Germinal center (tissue), 1 donor: Measurements from ENCODE around the gene SLC11A1.

Experiments
- DNase-seq: peaks from one replicate; pipeline ENCODE4 v3.0.0; 2012; ENCODE audit warnings: mixed read lengths, low spot score

Gene SLC11A1

DNA sequence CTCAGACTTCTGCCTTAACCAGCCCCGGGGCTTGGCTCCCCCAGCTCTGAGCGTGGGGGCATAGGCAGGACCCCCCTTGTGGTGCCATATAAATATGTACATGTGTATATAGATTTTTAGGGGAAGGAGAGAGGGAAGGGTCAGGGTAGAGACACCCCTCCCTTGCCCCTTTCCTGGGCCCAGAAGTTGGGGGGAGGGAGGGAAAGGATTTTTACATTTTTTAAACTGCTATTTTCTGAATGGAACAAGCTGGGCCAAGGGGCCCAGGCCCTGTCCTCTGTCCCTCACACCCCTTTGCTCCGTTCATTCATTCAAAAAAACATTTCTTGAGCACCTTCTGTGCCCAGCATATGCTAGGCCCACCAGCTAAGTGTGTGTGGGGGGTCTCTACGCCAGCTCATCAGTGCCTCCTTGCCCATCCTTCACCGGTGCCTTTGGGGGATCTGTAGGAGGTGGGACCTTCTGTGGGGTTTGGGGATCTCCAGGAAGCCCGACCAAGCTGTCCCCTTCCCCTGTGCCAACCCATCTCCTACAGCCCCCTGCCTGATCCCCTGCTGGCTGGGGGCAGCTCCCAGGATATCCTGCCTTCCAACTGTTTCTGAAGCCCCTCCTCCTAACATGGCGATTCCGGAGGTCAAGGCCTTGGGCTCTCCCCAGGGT, 23.1 kb downstream of the SLC11A1 start:
- no peak for DNase-seq

DNA sequence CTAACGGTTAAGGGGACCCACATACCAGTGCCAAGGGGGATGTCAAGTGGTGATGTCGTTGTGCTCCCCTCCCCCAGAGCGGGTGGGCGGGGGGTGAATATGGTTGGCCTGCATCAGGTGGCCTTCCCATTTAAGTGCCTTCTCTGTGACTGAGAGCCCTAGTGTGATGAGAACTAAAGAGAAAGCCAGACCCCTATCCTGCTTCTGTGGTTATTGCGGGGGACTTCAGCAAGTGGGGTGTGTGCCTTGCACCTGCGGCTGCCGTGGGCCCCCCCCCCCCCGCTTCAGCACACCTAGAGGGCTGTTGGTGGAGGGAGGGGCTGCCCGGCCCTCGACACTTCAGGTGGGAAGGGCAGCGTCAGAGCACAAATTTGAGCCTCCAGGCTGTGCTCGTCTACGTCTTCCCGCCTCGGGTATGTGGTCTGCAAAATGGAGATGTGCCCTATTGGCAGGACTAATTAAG, 23.7 kb downstream of the SLC11A1 start:
- no peak for DNase-seq

DNA sequence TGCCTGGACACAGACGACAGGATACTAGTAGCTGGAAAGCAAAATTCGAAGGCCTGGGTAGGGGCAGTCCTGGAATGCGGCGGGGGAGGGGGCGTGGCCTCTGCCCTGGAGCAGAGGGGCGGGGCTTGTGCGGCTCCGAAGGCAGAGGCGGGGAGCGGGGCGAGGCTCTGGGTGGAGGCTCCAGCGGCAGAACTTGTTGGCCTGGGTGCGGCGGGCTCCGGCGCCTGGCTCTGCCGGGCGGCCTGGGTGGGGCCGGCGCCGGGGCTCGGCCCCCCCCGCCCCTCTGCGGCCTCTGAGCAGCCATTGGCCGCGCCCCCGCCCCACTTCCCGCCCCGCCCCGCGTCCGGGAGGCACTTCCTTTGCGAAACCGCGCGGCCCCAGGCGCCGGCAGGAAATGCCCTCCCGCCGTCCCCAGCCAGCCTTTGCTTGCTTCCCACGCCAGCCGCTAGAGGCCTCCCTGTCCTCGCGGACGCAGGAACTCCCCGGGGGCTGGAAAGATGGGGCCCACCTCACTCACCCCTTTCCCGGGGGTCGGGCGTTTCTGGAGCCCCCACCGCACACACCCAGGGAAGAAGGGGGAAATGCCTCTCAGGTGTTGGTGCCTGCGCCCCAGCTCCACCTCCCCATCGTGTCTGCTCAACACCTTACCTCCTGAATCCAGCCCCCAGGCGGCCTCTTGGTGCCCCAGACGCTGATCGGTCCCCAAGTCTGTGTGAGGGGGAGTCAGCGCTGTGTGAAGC, 24.3 kb downstream of the SLC11A1 start:
- peak; percentile 94 for DNase-seq

DNA sequence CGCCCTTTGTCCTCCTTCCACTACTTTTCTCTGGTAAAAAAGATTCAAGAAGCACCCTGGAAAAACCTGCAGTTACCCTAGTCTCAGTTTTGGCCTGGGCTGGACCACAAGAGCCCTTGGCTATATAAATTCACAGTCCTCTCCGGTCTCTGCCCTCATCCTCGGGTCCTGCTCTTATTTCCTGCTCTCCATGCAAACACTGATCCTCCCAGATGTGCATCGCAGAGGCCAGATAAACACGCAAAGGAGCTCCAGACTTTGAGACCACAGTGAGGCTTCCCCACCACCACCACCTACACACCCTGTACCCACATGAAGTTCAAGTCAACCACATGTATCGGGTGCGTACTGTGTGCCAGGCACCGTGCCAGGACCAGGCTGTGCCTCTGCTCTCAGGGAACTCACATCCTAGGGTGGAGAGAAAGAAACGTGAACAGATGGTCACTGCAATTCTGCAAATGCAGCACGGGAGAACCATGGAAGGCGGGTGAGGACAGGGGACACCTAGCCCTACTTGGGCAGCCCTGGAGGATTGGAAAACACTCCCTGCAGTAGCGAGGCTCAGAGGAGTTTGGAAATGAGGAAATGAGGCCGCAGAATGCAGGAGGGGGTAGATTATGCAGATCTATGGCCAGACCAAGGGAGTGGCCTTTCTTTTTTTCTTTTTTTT, 25.0 kb downstream of the SLC11A1 start:
- DNase-seq, result no peak

- DNase-seq, result no peak
These were observed 25.6 kb downstream of the SLC11A1 start for GRCh38 chr2:218407717-218408116.

GRCh38 chr2:218418321-218418716, 36.2 kb downstream of the SLC11A1 start:
- DNase-seq, result no peak

DNA sequence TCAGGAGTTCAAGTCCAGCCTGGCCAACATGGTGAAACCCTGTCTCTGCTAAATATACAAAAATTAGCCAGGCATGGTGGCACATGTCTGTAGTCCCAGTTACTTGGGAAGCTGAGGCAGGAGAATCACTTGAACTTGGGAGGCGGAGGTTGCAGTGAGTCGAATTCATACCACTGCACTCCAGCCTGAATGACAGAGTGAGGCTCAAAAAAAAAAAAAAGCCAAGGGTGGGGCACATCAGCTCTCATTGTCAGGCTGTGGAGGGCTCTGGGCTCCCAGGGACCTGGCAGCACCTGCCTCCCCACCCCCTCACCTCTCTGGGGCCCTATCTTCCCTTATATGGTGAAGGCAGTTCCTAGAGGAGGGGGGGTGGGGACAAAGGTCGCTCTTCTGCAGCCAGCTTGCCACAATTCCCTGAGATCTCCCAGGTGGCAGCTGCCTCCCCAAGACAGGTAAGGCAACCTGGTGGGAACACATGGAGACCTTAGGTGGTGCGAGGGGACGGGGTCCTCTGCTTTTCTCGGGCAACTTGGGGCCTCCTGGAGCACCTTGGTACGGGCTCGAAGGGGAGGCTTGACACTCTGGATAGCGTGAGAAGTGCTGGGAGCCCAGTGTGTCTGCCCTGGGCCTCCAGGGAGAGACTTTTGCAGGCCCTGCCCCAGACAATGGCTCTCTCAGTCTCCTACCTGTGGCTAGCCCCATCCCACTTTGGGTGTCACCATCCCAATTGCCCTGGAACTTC, 36.8 kb downstream of the SLC11A1 start, which contains the start of gene VIL1:
Gene VIL1, plus strand, starts transcription at position 407 of the 742 bp plus-strand sequence. CDS start 4,656 bp downstream, outside the sequence.
- no peak for DNase-seq

GRCh38 chr2:218419630-218420216, 37.6 kb downstream of the SLC11A1 start:
- no peak for DNase-seq

DNA sequence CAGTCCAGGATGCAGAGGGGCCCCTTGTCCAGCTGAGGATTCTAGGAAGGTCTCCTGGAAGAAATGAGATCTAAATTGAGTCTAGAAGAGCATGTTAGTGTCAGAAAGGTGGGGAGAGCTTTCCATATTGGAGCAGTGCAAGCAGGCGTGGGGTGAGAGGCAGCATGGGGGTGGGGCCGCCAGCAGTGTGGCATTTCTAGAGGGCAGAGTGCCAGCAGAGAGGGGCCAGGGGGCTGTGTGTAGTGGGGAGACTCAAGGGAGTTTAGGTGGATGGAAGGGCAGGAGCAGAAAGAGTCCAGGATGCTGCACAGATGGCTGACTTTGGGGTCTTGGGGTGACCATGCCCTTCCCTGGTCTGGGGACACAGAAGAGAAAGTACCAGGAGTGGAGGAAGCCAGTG, 39.0 kb downstream of the SLC11A1 start:
- DNase-seq, result no peak

DNA sequence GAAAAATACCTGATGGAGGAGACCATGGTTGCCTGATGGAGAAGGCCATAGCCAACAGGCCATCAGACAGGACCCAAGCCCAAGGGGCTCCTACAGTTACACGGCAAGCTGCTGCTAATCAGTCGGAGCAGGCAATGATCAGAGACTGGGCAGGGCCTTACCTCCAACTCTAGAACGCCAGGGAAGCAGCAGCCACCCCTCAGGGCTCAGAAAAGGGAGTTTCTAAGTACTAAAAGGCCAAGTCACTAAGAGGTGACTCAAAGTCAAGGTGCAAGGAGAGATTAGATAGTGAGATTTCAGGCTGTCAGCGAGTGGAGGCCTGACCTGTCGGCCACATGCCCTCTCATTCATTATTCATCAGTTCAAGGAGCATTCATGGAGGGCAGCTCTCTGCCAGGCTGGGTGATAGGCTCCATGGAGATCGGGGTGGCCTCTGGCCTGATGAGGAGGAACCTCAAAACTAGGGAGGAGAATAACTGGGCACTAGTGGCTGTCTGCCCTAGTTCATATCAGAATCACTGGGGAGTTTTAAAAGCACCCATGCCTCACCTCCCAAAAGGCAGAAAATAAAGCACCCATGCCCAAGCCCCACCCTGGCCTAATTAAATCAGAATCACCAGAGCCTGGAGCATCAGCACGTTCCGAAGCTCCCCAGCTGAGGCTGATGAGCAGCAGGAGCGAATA, 40.5 kb downstream of the SLC11A1 start:
- DNase-seq, result no peak

DNA sequence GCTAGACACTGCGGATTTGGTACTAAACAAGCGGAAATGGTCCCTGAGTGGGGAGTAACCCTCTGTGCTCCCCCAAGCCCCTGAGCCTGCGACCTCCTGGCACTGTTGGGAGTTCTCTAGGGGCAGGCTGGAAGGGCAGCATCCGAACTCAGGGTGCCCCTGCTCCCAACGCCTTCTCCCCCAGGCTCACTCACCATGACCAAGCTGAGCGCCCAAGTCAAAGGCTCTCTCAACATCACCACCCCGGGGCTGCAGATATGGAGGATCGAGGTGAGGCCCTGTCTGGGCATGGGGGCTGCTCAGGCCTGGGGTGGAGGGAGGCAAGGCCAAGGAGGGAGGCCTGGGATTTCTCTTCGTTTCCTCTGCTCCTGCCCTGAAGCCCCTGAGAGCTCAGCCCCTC, 41.5 kb downstream of the SLC11A1 start:
- DNase-seq, result no peak

GRCh38 chr2:218425531-218425930, 43.5 kb downstream of the SLC11A1 start:
- DNase-seq, result no peak

GRCh38 chr2:218427741-218428140, 45.7 kb downstream of the SLC11A1 start:
- DNase-seq, result no peak

DNA sequence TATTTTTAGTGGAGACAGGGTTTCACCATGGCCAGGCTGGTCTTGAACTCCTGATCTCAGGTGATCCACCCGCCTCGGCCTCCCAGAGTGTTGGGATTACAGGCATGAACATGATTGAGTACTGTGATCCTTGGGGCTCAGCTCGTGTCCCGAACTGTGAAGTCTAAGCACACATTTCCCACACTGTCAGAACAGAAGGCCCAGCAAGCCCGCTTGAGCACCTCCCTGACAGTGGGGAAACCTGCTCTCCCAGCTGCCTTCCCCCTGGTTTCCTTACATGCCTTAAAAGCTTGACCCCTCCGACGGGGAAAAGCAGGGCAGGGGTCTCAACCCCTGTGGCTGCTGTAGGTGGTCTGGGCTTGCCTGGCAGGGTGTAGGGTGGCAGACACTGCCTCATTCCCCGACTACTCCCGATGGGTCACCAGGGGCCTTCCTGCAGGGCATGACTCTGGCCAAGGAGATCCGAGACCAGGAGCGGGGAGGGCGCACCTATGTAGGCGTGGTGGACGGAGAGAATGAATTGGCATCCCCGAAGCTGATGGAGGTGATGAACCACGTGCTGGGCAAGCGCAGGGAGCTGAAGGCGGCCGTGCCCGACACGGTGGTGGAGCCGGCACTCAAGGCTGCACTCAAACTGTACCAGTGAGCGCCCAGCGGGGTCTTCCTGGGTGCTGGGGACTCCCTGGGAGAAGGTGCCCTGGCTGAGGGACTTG, 46.9 kb downstream of the SLC11A1 start:
- DNase-seq, result no peak

GRCh38 chr2:218429911-218430692, 48.0 kb downstream of the SLC11A1 start:
- no peak for DNase-seq

DNA sequence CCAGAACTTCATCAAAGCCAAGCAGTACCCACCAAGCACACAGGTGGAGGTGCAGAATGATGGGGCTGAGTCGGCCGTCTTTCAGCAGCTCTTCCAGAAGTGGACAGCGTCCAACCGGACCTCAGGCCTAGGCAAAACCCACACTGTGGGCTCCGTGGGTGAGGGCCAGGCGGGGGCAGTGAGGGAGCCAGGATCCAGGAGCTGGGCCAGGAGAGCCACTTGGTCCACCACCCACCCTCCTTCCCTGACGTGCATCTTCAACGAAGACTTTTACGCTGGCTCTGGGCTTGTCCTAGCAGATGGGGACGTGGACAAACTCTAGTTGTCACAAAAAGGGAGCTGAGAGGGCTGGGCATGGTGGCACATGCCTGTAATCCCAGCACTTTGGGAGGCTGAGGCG, 48.6 kb downstream of the SLC11A1 start:
- DNase-seq, result no peak

- no peak for DNase-seq
These were observed 49.8 kb downstream of the SLC11A1 start for GRCh38 chr2:218431878-218432277.

- no peak for DNase-seq
These were observed 50.7 kb downstream of the SLC11A1 start for GRCh38 chr2:218432676-218433365.

GRCh38 chr2:218434456-218434855, 52.4 kb downstream of the SLC11A1 start:
- DNase-seq, result no peak
